PC-3 (cell line): Measurements from ENCODE around the gene MTM1. TPM values are rescaled to one million over a fixed set of nuclear protein-coding genes. Genes with fewer than 3 reads are reported as not detected.

Experiments used
- ATAC-seq: fragments of 200-7000 bp; cut with Tn5 transposase; 2 replicates; pipeline ENCODE4 v1.9.1; 2020; ENCODE audit warnings: mild to moderate bottlenecking, moderate library complexity
- BruUV-seq: library from RNA; stranded (reverse); fragments of 400-500 nt; replicated peaks from 2 replicates; lab custom pipeline; 2021; lab: Mats Ljungman, UMichigan
- CTCF ChIA-PET: fragments of 300-600 bp; sonication (Branson Sonifier 250); formaldehyde crosslinking; loops from one replicate; lab custom pipeline; 2022; ENCODE audit warnings: antibody characterized with exemption; lab: Charles Lee
- POLR2A ChIA-PET: fragments of 300-600 bp; sonication (Branson Sonifier 250); formaldehyde crosslinking; loops from one replicate; lab custom pipeline; 2022; ENCODE audit warnings: antibody characterized with exemption; ENCODE audit not compliant: unreplicated experiment; lab: Charles Lee
- DNase-seq: peaks from one replicate; pipeline ENCODE4 v3.0.0-alpha.2; 2015
- H2AFZ ChIP-seq: fragments of 300-600 bp; sonication (generic); 2 replicates; pipeline ENCODE4 v1.6.0; 2016; ENCODE audit warnings: antibody characterized with exemption, low read length
- H3F3A ChIP-seq: fragments of 300-600 bp; sonication (generic); one replicate; pipeline ENCODE4 v1.6.0; 2017; ENCODE audit warnings: antibody characterized with exemption, low read length, control low read depth, mild to moderate bottlenecking; ENCODE audit not compliant: unreplicated experiment
- H3K27ac ChIP-seq: fragments of 300-600 bp; sonication (generic); 2 replicates; pipeline ENCODE4 v1.5.1; 2016; ENCODE audit warnings: mild to moderate bottlenecking, low read length
- H3K27me3 ChIP-seq: fragments of 300-600 bp; sonication (generic); 2 replicates; pipeline ENCODE4 v1.6.1; 2016; ENCODE audit warnings: low read length, mixed read lengths
- H3K36me3 ChIP-seq: fragments of 300-600 bp; sonication (generic); 2 replicates; pipeline ENCODE4 v1.6.1; 2016; ENCODE audit warnings: low read depth, mixed run types, low read length, mixed read lengths
- H3K4me1 ChIP-seq: fragments of 300-600 bp; sonication (generic); 2 replicates; pipeline ENCODE4 v1.5.1; 2016; ENCODE audit warnings: low read length; ENCODE audit not compliant: insufficient read depth
- H3K4me2 ChIP-seq: fragments of 300-600 bp; sonication (generic); 2 replicates; pipeline ENCODE4 v1.6.0; 2016; ENCODE audit warnings: low read length
- H3K4me3 ChIP-seq: fragments of 300-600 bp; sonication (generic); 2 replicates; pipeline ENCODE4 v1.5.1; 2016; ENCODE audit warnings: mild to moderate bottlenecking, low read length, mixed read lengths
- H3K79me2 ChIP-seq: fragments of 300-600 bp; sonication (generic); 2 replicates; pipeline ENCODE4 v1.6.1; 2017; ENCODE audit warnings: low read length, mixed read lengths
- H3K9ac ChIP-seq: fragments of 300-600 bp; sonication (generic); 2 replicates; pipeline ENCODE4 v1.6.0; 2016; ENCODE audit warnings: mild to moderate bottlenecking, low read length
- H3K9me2 ChIP-seq: fragments of 300-600 bp; sonication (generic); replicated peaks from 2 replicates; pipeline ENCODE4 v1.6.1; 2016; ENCODE audit warnings: mixed run types, low read length, mixed read lengths
- H3K9me3 ChIP-seq: fragments of 300-600 bp; sonication (generic); 2 replicates; pipeline ENCODE4 v1.6.1; 2016; ENCODE audit warnings: low read length, mixed read lengths
- H4K20me1 ChIP-seq: fragments of 300-600 bp; sonication (generic); 2 replicates; pipeline ENCODE4 v1.6.1; 2016; ENCODE audit warnings: low read length, mixed read lengths
- EZH2 ChIP-seq: fragments of 300-600 bp; sonication (generic); IDR thresholded peaks from one replicate; pipeline ENCODE4 v1.6.1; 2017; ENCODE audit warnings: antibody characterized with exemption, mild to moderate bottlenecking, low read length; ENCODE audit not compliant: unreplicated experiment
- EZH2phosphoT487 ChIP-seq: fragments of 300-600 bp; sonication (generic); IDR thresholded peaks from 2 replicates; pipeline ENCODE4 v1.6.1; 2018; ENCODE audit warnings: mild to moderate bottlenecking, antibody characterized with exemption, low read length, borderline replicate concordance
- intact Hi-C: fragments of 100-400 bp; cut with micrococcal nuclease; formaldehyde crosslinking; loops from 2 replicates; pipeline ENCODE4 v1.9.0; 2023
- total RNA-seq: library from RNA; depleted of rRNA; stranded (reverse); fragments of >200 nt; gene quantifications from 2 replicates; pipeline ENCODE4 v1.2.3, GENCODE V29; 2014
- TF ChIP-seq, protein P1 (sequence below): fragments of 300-600 bp; sonication (generic); conservative IDR thresholded peaks from 2 replicates; pipeline ENCODE4 v1.5.1; 2017; ENCODE audit warnings: antibody characterized with exemption, low read depth, mild to moderate bottlenecking, low read length

The MTM1 gene
- total RNA-seq, 1 experiment from 2014 or later, result 13.7 TPM

- no peak overlapping the region for H2AFZ ChIP-seq
- intact Hi-C loops, result no loop called here
- no peaks in the 10 kb centered on the region for H4K20me1 ChIP-seq
- BruUV-seq, result no TSS peak
- H3K79me2 ChIP-seq, result peaks cover 77% of the 10 kb centered on the region
- TF ChIP-seq EZH2 (no peak), EZH2phosphoT487 (no peak)
- TF ChIP-seq, protein P1, sequence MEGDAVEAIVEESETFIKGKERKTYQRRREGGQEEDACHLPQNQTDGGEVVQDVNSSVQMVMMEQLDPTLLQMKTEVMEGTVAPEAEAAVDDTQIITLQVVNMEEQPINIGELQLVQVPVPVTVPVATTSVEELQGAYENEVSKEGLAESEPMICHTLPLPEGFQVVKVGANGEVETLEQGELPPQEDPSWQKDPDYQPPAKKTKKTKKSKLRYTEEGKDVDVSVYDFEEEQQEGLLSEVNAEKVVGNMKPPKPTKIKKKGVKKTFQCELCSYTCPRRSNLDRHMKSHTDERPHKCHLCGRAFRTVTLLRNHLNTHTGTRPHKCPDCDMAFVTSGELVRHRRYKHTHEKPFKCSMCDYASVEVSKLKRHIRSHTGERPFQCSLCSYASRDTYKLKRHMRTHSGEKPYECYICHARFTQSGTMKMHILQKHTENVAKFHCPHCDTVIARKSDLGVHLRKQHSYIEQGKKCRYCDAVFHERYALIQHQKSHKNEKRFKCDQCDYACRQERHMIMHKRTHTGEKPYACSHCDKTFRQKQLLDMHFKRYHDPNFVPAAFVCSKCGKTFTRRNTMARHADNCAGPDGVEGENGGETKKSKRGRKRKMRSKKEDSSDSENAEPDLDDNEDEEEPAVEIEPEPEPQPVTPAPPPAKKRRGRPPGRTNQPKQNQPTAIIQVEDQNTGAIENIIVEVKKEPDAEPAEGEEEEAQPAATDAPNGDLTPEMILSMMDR, result no peak
- ATAC-seq (no peak), DNase-seq (no peak)
- POLR2A ChIA-PET, result no interaction called here
- H3K36me3 ChIP-seq, result peaks cover 22% of the 10 kb centered on the region
- CTCF ChIA-PET, result no interaction called here
- H3K4me2 ChIP-seq, result no peak overlapping the region
- peaks cover 3% of the 10 kb centered on the region for H3F3A ChIP-seq
- no peak overlapping the region for H3K9ac ChIP-seq
- H3K27me3 ChIP-seq, result no peaks in the 10 kb centered on the region
- no peak overlapping the region for H3K27ac ChIP-seq
- no peak overlapping the region for H3K4me3 ChIP-seq
- H3K4me1 ChIP-seq, result peaks cover 25% of the 10 kb centered on the region
- no peaks in the 10 kb centered on the region for H3K9me2 ChIP-seq
- H3K9me3 ChIP-seq, result no peaks in the 10 kb centered on the region
Observed at GRCh38 chrX:150697641-150698040, 129.2 kb downstream of the MTM1 start.

- no peak for DNase-seq
- POLR2A ChIA-PET, result no interaction called here
- intact Hi-C loops, result no loop called here
Observed at GRCh38 chrX:150698981-150699380, 130.6 kb downstream of the MTM1 start.

DNA sequence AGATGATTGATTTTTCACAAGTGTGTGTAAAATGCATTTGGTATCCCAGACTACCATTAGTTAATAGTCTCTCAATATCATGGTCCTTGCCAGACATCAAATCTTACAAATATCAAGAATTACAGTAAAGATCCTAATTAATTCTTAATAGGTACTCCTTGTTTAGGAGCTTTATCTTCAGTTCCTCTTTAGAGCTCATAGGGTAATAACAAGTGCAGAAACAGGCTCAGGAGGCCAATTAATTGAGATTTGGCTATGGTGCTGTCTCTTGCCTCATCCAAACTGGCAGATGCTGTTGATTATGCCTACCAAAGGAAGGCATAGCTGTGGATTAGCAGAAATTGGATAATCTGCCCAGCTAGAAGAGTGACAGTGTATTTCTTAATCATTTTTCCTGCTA, 131.7 kb downstream of the MTM1 start:
- Histone ChIP-seq H3K4me2 (no peak overlapping the region), H3K9me3 (no peaks in the 10 kb centered on the region), H3K36me3 (peaks cover 33% of the 10 kb centered on the region), H2AFZ (no peak overlapping the region), H4K20me1 (no peaks in the 10 kb centered on the region), H3F3A (no peaks in the 10 kb centered on the region), H3K27ac (no peak overlapping the region), H3K79me2 (peaks cover 66% of the 10 kb centered on the region), H3K4me3 (no peak overlapping the region), H3K27me3 (no peaks in the 10 kb centered on the region), H3K4me1 (peaks cover 26% of the 10 kb centered on the region), H3K9ac (no peak overlapping the region), H3K9me2 (no peaks in the 10 kb centered on the region)
- ATAC-seq (no peak), DNase-seq (no peak)
- no TSS peak for BruUV-seq
- POLR2A ChIA-PET, result no interaction called here
- TF ChIP-seq, protein P1, result no peak
- no peak for TF ChIP-seq EZH2phosphoT487
- CTCF ChIA-PET, result no interaction called here
- intact Hi-C loops, result no loop called here

More at GRCh38 chrX:150698981-150699380, 130.6 kb downstream of the MTM1 start:
- Histone ChIP-seq H3K27me3 (no peaks in the 10 kb centered on the region), H3K27ac (no peak overlapping the region), H3K9ac (no peak overlapping the region), H3K9me2 (no peaks in the 10 kb centered on the region), H3K4me1 (peaks cover 31% of the 10 kb centered on the region), H3K4me2 (no peak overlapping the region), H3K9me3 (no peaks in the 10 kb centered on the region), H3F3A (peaks cover 2% of the 10 kb centered on the region), H4K20me1 (no peaks in the 10 kb centered on the region), H2AFZ (no peak overlapping the region), H3K36me3 (peaks cover 25% of the 10 kb centered on the region), H3K4me3 (no peak overlapping the region), H3K79me2 (peaks cover 70% of the 10 kb centered on the region)
- no TSS peak for BruUV-seq
- no peak for TF ChIP-seq EZH2phosphoT487
- TF ChIP-seq, protein P1, result no peak
- TF ChIP-seq EZH2, result no peak
- CTCF ChIA-PET, result interaction anchor here (0.9 kb wide), 1 partner anchor 16 kb away, joined by 5 read pairs; no protein-coding TSS in a partner anchor
- no peak for ATAC-seq
